GM21619 (cell line): ENCODE measurements around the gene LCN9.
"Not testable (repeated sequence)": the region's sequence is repeated elsewhere in the genome, so short reads cannot be mapped to it uniquely, and the experiment has no call there.

Experiments used
- ATAC-seq: cut with Tn5 transposase; IDR thresholded peaks from one replicate; pipeline ENCODE4 v1.9.1; 2021; ENCODE audit not compliant: unreplicated experiment

The LCN9 gene

GRCh38 chr9:135644631-135645218 is 18.4 kb upstream of the LCN9 start:
- no peak for ATAC-seq

- ATAC-seq = no peak
These were observed 15.2 kb upstream of the LCN9 start for GRCh38 chr9:135647884-135648283.

GRCh38 chr9:135648494-135649410 is 14.4 kb upstream of the LCN9 start:
- no peak for ATAC-seq

- no peak for ATAC-seq
These were observed 13.6 kb upstream of the LCN9 start for GRCh38 chr9:135649508-135649907.

GRCh38 chr9:135650408-135650807 is 12.7 kb upstream of the LCN9 start:
- ATAC-seq = no peak

GRCh38 chr9:135655317-135655716 is 7.8 kb upstream of the LCN9 start:
- no peak for ATAC-seq

- no peak for ATAC-seq
These were observed 5.7 kb upstream of the LCN9 start for GRCh38 chr9:135657416-135657815.

GRCh38 chr9:135659252-135659651 is 3.9 kb upstream of the LCN9 start:
- ATAC-seq = no peak

GRCh38 chr9:135660407-135660806 is 2.7 kb upstream of the LCN9 start:
- no peak for ATAC-seq

GRCh38 chr9:135661816-135662560 is 1.1 kb upstream of the LCN9 start:
- no peak for ATAC-seq

GRCh38 chr9:135663451-135663770 is 302 bp downstream of the LCN9 start:
- no peak for ATAC-seq

GRCh38 chr9:135663857-135664256 is 748 bp downstream of the LCN9 start:
- ATAC-seq = no peak

GRCh38 chr9:135664266-135664665 is 1.2 kb downstream of the LCN9 start:
- ATAC-seq = no peak

- ATAC-seq = no peak
These were observed 2.0 kb downstream of the LCN9 start for GRCh38 chr9:135664801-135665794.

- ATAC-seq = no peak
These were observed 2.7 kb downstream of the LCN9 start for GRCh38 chr9:135665795-135666189.

- no peak for ATAC-seq
These were observed 3.7 kb downstream of the LCN9 start for GRCh38 chr9:135666534-135667462.

- no peak for ATAC-seq
These were observed 4.4 kb downstream of the LCN9 start for GRCh38 chr9:135667463-135668001.

- not testable (repeated sequence) for ATAC-seq
These were observed 5.9 kb downstream of the LCN9 start for GRCh38 chr9:135669018-135669417.

- ATAC-seq = no peak
These were observed 6.6 kb downstream of the LCN9 start for GRCh38 chr9:135669616-135670285.
